T-helper 17 cell (primary cell): Measurements from ENCODE around the gene MPZ. TPM values are rescaled to one million over a fixed set of nuclear protein-coding genes. Genes with fewer than 3 reads are reported as not detected.

Experiments
- ATAC-seq: fragments of 150-1000 bp; cut with Tn5 transposase; 2 replicates; pipeline ENCODE4 v1.10.0; 2021; ENCODE audit warnings: mild to moderate bottlenecking, moderate library complexity
- DNase-seq, 3 donors: peaks; one replicate each; pipeline versions ENCODE4 v3.0.0 to v3.0.0-alpha.2; 2020 to 2021
- H3K9me3 ChIP-seq: one replicate; pipeline ENCODE4 v1.7.0; 2013; ENCODE audit warnings: low read length, mild to moderate bottlenecking; ENCODE audit not compliant: control insufficient read depth, poor library complexity, severe bottlenecking
- H3K27ac Mint-ChIP-seq: one replicate; pipeline ENCODE4 v1.8.0; 2022; ENCODE audit warnings: mild to moderate bottlenecking, moderate library complexity, mixed read lengths
- H3K27me3 Mint-ChIP-seq: one replicate; pipeline ENCODE4 v1.8.0; 2022; ENCODE audit warnings: mixed read lengths
- H3K36me3 Mint-ChIP-seq: one replicate; pipeline ENCODE4 v1.8.0; 2022; ENCODE audit warnings: low read depth, mixed read lengths
- H3K4me1 Mint-ChIP-seq: one replicate; pipeline ENCODE4 v1.8.0; 2022; ENCODE audit warnings: mild to moderate bottlenecking, mixed read lengths
- H3K4me3 Mint-ChIP-seq: one replicate; pipeline ENCODE4 v1.8.0; 2022; ENCODE audit warnings: mild to moderate bottlenecking, moderate library complexity, mixed read lengths
- total RNA-seq, 4 donors: library from RNA in 2 of 4; stranded (reverse) in 2 of 4; gene quantifications; one replicate each; pipeline ENCODE4 v1.2.3 and lab custom pipeline; 2022 to 2026

Gene MPZ
- total RNA-seq, 2 donors from 2014 or later, result 2.3 to 2.9 TPM

- Mint-ChIP-seq H3K27ac (peak overlapping the region; percentile 97), H3K4me3 (peak overlapping the region; percentile 96), H3K4me1 (peaks cover 24% of the 10 kb centered on the region), H3K36me3 (no peaks in the 10 kb centered on the region), H3K27me3 (no peaks in the 10 kb centered on the region)
- DNase-seq (no peak), ATAC-seq (no peak)
- H3K9me3 ChIP-seq, result no peaks in the 10 kb centered on the region
Observed at GRCh38 chr1:161313554-161314200, 3.9 kb upstream of the MPZ start.

- Mint-ChIP-seq H3K4me3 (no peak overlapping the region), H3K27me3 (no peaks in the 10 kb centered on the region), H3K27ac (no peak overlapping the region), H3K36me3 (no peaks in the 10 kb centered on the region), H3K4me1 (peaks cover 32% of the 10 kb centered on the region)
- ATAC-seq (no peak), DNase-seq (no peak)
- no peaks in the 10 kb centered on the region for H3K9me3 ChIP-seq
Observed at GRCh38 chr1:161311595-161312181, 1.9 kb upstream of the MPZ start.

DNA sequence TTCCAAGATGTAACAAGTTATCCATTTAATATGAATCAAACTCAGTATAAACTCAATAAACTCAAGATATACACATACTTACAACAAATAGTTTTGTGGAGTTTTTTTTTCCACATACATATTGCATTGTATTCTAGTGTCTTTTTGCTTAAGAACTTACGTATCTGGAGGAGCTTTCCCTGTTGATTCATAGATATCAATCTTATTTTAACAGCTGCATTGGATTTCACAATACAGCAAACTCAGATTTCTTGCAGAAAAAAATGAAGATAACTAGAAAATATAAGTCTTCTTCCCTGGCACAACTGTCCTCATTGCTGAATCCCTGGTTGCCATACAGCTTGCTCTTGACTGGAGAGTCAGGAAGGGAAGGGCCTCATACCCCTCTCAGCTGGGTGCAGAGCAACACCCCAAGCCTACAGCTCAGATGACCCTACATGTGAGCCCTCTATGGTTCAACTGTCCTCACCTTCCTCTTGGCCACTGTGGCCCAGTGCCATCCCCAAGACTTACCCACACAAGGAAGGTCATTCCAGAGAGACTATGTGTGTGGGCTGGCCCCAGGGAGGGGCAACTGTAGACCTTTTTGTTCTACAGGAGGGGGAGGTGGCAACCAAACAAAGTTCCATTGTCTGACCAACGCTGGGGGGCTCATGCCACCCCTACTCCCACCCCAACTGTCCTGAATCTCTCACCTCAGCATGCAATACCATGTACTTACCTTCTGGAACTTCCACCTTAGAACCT is 1.7 kb downstream of the MPZ start:
- Mint-ChIP-seq H3K36me3 (no peaks in the 10 kb centered on the region), H3K27me3 (no peaks in the 10 kb centered on the region), H3K27ac (peak overlapping the region; percentile 91), H3K4me3 (no peak overlapping the region), H3K4me1 (peaks cover 34% of the 10 kb centered on the region)
- H3K9me3 ChIP-seq, result no peaks in the 10 kb centered on the region
- ATAC-seq (no peak), DNase-seq (no peak)

- Mint-ChIP-seq H3K4me1 (peaks cover 33% of the 10 kb centered on the region), H3K4me3 (no peak overlapping the region), H3K36me3 (no peaks in the 10 kb centered on the region), H3K27me3 (no peaks in the 10 kb centered on the region), H3K27ac (peak overlapping the region; percentile 91)
- DNase-seq (no peak), ATAC-seq (no peak)
- no peaks in the 10 kb centered on the region for H3K9me3 ChIP-seq
Observed at GRCh38 chr1:161307230-161307768, 2.5 kb downstream of the MPZ start.

DNA sequence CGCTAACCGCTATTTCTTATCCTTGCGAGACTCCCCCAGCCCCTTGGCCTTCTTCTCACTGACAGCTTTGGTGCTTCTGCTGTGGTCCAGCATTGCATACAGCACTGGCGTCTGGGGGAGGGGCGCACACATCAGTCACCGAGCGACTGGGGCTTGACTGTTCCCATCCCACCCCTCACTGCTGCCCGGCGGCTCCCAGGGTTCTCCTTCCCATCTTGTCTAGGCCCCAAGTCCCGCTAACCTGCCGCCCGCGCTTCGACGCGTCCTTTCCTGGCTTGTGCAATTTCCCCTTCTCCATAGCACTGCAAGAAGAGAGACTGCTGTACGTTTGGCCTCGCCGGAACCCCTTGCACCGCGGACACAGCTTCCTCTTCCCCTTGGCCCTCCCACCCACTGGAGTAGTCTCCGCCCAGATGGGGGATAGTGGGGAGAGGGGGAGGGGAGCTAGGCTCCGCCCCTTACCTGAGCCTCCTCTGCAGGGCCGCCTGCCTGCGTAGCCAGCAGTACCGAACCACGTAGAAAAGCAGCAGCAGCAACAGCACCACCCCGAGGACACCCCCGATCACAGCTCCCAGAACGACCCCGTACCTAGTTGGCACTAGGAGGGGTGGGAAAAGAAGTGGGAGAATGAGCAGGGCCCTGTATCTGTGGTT is 3.8 kb downstream of the MPZ start:
- ATAC-seq (peak; percentile 98), DNase-seq (peak; percentile 70 to 81 (median 70))
- Mint-ChIP-seq H3K27ac (peak overlapping the region; percentile 91), H3K36me3 (no peaks in the 10 kb centered on the region), H3K27me3 (no peaks in the 10 kb centered on the region), H3K4me3 (peak overlapping the region; percentile 99), H3K4me1 (peaks cover 30% of the 10 kb centered on the region)
- no peaks in the 10 kb centered on the region for H3K9me3 ChIP-seq

- Mint-ChIP-seq H3K36me3 (no peaks in the 10 kb centered on the region), H3K4me1 (peaks cover 30% of the 10 kb centered on the region), H3K27ac (peak overlapping the region; percentile 91), H3K27me3 (no peaks in the 10 kb centered on the region), H3K4me3 (peak overlapping the region; percentile 99)
- no peak for ATAC-seq
- no peaks in the 10 kb centered on the region for H3K9me3 ChIP-seq
- no peak for DNase-seq
Observed at GRCh38 chr1:161304927-161305866, 4.6 kb downstream of the MPZ start.

- peaks cover 2% of the 10 kb centered on the region for H3K36me3 Mint-ChIP-seq
- ATAC-seq (no peak), DNase-seq (no peak)
- no peak overlapping the region for H3K4me3 Mint-ChIP-seq
- no peaks in the 10 kb centered on the region for H3K9me3 ChIP-seq
- peaks cover 23% of the 10 kb centered on the region for H3K4me1 Mint-ChIP-seq
- H3K27ac Mint-ChIP-seq, result no peak overlapping the region
- no peaks in the 10 kb centered on the region for H3K27me3 Mint-ChIP-seq
Observed at GRCh38 chr1:161300478-161300877, 9.3 kb downstream of the MPZ start.

- no peak for DNase-seq
- peaks cover 15% of the 10 kb centered on the region for H3K4me1 Mint-ChIP-seq
- no peaks in the 10 kb centered on the region for H3K9me3 ChIP-seq
- H3K27me3 Mint-ChIP-seq, result no peaks in the 10 kb centered on the region
- H3K27ac Mint-ChIP-seq, result no peak overlapping the region
- H3K4me3 Mint-ChIP-seq, result no peak overlapping the region
- peaks cover 2% of the 10 kb centered on the region for H3K36me3 Mint-ChIP-seq
- no peak for ATAC-seq
Observed at GRCh38 chr1:161299347-161299746, 10.4 kb downstream of the MPZ start.

GRCh38 chr1:161298116-161298515 is 11.7 kb downstream of the MPZ start:
- peaks cover 2% of the 10 kb centered on the region for H3K36me3 Mint-ChIP-seq
- DNase-seq (no peak), ATAC-seq (no peak)
- H3K27me3 Mint-ChIP-seq, result no peaks in the 10 kb centered on the region
- H3K9me3 ChIP-seq, result no peaks in the 10 kb centered on the region
- H3K4me1 Mint-ChIP-seq, result peaks cover 9% of the 10 kb centered on the region
- H3K4me3 Mint-ChIP-seq, result peak overlapping the region; percentile 45
- no peak overlapping the region for H3K27ac Mint-ChIP-seq

DNA sequence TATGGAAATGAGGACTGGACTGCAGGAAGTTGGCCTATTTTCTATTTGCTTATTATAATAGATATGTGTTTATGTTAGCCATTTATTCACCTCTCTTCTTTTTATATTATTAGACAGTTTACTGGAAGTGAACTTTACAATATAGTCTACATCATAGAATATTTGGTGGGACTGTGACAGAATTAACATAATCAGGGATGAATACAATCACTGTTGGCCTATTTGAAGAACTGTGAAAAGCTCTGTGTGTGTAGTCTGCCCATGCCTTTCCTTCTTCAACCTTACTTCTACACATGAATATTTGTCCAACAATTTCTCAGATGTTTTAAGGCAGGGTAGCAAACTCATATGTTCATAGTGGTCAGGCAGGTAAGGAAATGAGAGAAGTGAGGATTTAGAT is 12.4 kb downstream of the MPZ start:
- Mint-ChIP-seq H3K4me3 (no peak overlapping the region), H3K27me3 (no peaks in the 10 kb centered on the region), H3K36me3 (peaks cover 2% of the 10 kb centered on the region), H3K4me1 (peaks cover 9% of the 10 kb centered on the region), H3K27ac (no peak overlapping the region)
- ATAC-seq, result no peak
- H3K9me3 ChIP-seq, result no peaks in the 10 kb centered on the region
- no peak for DNase-seq

DNA sequence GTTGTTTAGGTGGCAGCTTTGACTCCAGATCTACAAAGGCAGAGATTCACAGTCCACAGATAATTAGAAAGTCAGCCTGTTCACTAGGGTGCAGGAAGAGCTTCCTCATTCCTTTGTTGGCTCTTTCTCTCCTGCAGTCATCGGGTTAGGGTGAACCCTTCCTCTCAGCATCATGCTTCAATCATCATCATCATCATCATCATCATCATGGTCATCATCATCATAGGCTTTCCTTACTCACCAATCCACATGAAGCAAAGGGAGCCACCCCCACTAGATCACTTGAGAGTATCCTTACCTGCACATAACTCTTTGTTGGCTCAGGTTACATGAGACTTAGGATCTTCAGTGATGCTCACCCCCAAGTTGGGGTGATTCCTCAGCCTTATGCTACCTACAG is 19.0 kb downstream of the MPZ start:
- DNase-seq (no peak), ATAC-seq (no peak)
- peaks cover 7% of the 10 kb centered on the region for H3K27me3 Mint-ChIP-seq
- no peaks in the 10 kb centered on the region for H3K9me3 ChIP-seq
- peaks cover 7% of the 10 kb centered on the region for H3K36me3 Mint-ChIP-seq
- H3K4me1 Mint-ChIP-seq, result peaks cover 3% of the 10 kb centered on the region
- H3K4me3 Mint-ChIP-seq, result no peak overlapping the region
- H3K27ac Mint-ChIP-seq, result peak overlapping the region; percentile 83

DNA sequence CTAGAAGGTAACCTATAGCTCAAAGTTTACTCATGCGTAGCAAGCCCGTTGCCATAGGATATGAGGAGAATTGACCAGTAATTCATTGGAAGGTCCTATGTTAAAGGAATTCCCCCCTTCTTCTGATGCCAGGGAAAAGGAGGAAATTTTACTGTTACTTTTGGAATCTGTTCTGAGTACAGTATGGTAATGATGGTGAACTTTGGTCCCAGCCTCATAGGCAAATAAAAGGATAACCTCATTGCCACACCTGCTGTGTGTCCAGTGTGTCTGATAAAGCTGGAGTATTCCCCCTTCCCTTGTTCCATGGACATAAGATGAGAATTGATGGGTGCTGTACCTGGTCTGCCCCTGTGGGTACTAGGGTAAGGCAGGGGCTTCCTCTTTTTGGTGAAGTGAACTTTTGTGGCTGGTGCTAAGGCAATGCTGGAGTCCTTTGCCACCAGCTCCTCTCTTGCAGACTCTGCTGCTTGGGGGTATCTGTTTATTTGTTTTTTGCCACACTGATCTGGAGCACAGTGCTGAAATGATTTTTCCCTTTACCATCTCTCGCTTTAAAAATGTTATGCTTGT is 22.2 kb downstream of the MPZ start:
- no peak for ATAC-seq
- no peaks in the 10 kb centered on the region for H3K9me3 ChIP-seq
- Mint-ChIP-seq H3K27me3 (peaks cover 14% of the 10 kb centered on the region), H3K4me1 (peaks cover 8% of the 10 kb centered on the region), H3K36me3 (peaks cover 13% of the 10 kb centered on the region), H3K27ac (no peak overlapping the region), H3K4me3 (no peak overlapping the region)
- no peak for DNase-seq
